ENCODE measurements around the gene ELMOD1.

The ELMOD1 gene

GRCh38 chr11:107711861-107712755 is 121.2 kb downstream of the ELMOD1 start, which contains the start of gene SLN:
TSS of gene SLN (minus strand) at chr11:107712056.
- DNase-seq (ENCODE audit: low read depth in 2 of 2), result no peak
- H3K4me3 ChIP-seq (replicated peaks in 1 of 2; ENCODE audit: low read depth in 2 of 2, low read length in 2 of 2), result no peak within 1 kb of the TSS
- no peak for TF ChIP-seq CTCF (IDR thresholded peaks at IDR 0.05; ENCODE audit: low read depth, low read length)

- H3K4me3 ChIP-seq (replicated peaks in 1 of 2; ENCODE audit: low read depth in 2 of 2, low read length in 2 of 2), result no peak overlapping the region
- DNase-seq (ENCODE audit: low read depth in 2 of 2), result no peak
- TF ChIP-seq CTCF (IDR thresholded peaks at IDR 0.05; ENCODE audit: low read depth, low read length), result no peak
Observed at GRCh38 chr11:107713009-107713408, 122.1 kb downstream of the ELMOD1 start.

Data from cardiac fibroblast (primary cell).